Astrocyte of the cerebellum (primary cell): ENCODE results near the gene SPAG6.

Experiments used
- DNase-seq: peaks from one replicate; pipeline ENCODE4 v3.0.0-alpha.2; 2011; ENCODE audit warnings: low read depth
- H3K4me3 ChIP-seq: 2 replicates; pipeline ENCODE4 v1.5.1; 2011; ENCODE audit warnings: mild to moderate bottlenecking, low read depth, low read length, moderate library complexity
- CTCF ChIP-seq: IDR thresholded peaks from 2 replicates; pipeline ENCODE4 v1.5.1; 2012; ENCODE audit warnings: low read length, low read depth, moderate library complexity, mild to moderate bottlenecking; ENCODE audit errors: missing control alignments
- in situ Hi-C: cut with HindIII; loops from 2 replicates; pipeline ENCODE4 v1.10.0; 2017; ENCODE audit warnings: low sequenced_read_pairs

Gene SPAG6

GRCh38 chr10:22455068-22455857 lies 110.0 kb downstream of the SPAG6 start:
- H3K4me3 ChIP-seq, result no peak overlapping the region
- no peak for TF ChIP-seq CTCF
- no peak for DNase-seq
- in situ Hi-C loops, result loop anchor here (25.0 kb wide), 1 partner anchor 532 kb away; no protein-coding TSS in a partner anchor

GRCh38 chr10:22456486-22456885 lies 111.2 kb downstream of the SPAG6 start:
- in situ Hi-C loops, result loop anchor here (25.0 kb wide), 1 partner anchor 531 kb away; no protein-coding TSS in a partner anchor
- H3K4me3 ChIP-seq, result no peak overlapping the region
- no peak for TF ChIP-seq CTCF
- DNase-seq, result no peak

- no peak overlapping the region for H3K4me3 ChIP-seq
- in situ Hi-C loops, result loop anchor here (25.0 kb wide), 1 partner anchor 529 kb away; no protein-coding TSS in a partner anchor
- no peak for DNase-seq
- TF ChIP-seq CTCF, result no peak
These were observed 113.2 kb downstream of the SPAG6 start for GRCh38 chr10:22458272-22459038.

GRCh38 chr10:22459496-22459895 lies 114.2 kb downstream of the SPAG6 start:
- in situ Hi-C loops, result loop anchor here (25.0 kb wide), 1 partner anchor 528 kb away; no protein-coding TSS in a partner anchor
- H3K4me3 ChIP-seq, result no peak overlapping the region
- DNase-seq, result no peak
- no peak for TF ChIP-seq CTCF

GRCh38 chr10:22460101-22460500 lies 114.8 kb downstream of the SPAG6 start:
- TF ChIP-seq CTCF, result no peak
- no peak for DNase-seq
- in situ Hi-C loops, result loop anchor here (25.0 kb wide), 1 partner anchor 527 kb away; no protein-coding TSS in a partner anchor
- no peak overlapping the region for H3K4me3 ChIP-seq

- no peak overlapping the region for H3K4me3 ChIP-seq
- in situ Hi-C loops, result loop anchor here (25.0 kb wide), 1 partner anchor 527 kb away; no protein-coding TSS in a partner anchor
- no peak for TF ChIP-seq CTCF
- no peak for DNase-seq
These were observed 115.5 kb downstream of the SPAG6 start for GRCh38 chr10:22460531-22461403.
